OCI-LY7 (cell line): ENCODE data around the gene CEP112.

Source experiments
- EZH2phosphoT487 ChIP-seq: fragments of 200-600 bp; sonication (generic); IDR thresholded peaks from 2 replicates; pipeline ENCODE4 v1.6.1; 2018; ENCODE audit warnings: low read depth, borderline replicate concordance, mild to moderate bottlenecking, mixed run types, antibody characterized with exemption, low read length, moderate library complexity, mixed read lengths
- TF ChIP-seq, protein P1 (sequence below): fragments of 200-600 bp; sonication (generic); conservative IDR thresholded peaks from 2 replicates; pipeline ENCODE4 v1.5.1; 2014; ENCODE audit warnings: mild to moderate bottlenecking, antibody characterized with exemption, low read length, moderate library complexity, mixed read lengths

DNA sequence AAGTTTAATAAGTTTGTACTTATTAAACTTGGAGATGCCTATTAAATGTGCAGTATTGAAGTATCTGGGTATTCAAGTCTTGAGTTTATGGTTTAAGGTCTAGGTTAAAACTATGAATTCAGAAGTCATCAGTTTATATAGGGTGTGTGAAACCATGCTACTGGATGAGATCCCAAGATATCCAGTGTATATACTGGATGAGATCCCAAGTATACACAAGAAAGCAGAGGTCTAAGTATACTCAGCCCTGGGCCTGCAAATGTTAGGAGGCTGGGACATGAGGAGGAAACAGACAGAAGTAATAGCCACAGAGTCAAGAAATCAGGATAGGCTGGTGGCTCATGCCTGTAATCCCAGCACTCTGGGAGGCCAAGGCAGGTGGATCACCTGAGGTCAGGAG, 436.1 kb downstream of the CEP112 start:
- TF ChIP-seq, protein P1, sequence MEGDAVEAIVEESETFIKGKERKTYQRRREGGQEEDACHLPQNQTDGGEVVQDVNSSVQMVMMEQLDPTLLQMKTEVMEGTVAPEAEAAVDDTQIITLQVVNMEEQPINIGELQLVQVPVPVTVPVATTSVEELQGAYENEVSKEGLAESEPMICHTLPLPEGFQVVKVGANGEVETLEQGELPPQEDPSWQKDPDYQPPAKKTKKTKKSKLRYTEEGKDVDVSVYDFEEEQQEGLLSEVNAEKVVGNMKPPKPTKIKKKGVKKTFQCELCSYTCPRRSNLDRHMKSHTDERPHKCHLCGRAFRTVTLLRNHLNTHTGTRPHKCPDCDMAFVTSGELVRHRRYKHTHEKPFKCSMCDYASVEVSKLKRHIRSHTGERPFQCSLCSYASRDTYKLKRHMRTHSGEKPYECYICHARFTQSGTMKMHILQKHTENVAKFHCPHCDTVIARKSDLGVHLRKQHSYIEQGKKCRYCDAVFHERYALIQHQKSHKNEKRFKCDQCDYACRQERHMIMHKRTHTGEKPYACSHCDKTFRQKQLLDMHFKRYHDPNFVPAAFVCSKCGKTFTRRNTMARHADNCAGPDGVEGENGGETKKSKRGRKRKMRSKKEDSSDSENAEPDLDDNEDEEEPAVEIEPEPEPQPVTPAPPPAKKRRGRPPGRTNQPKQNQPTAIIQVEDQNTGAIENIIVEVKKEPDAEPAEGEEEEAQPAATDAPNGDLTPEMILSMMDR, result no peak
- no peak for TF ChIP-seq EZH2phosphoT487
